Astrocyte (in vitro differentiated cells and primary cell): ENCODE data around the gene ZER1.

ENCODE experiments used
- CTCF ChIP-seq: IDR thresholded peaks from 2 replicates; pipeline ENCODE4 v1.5.1; 2011; ENCODE audit warnings: low read depth, mild to moderate bottlenecking, inconsistent platforms, low read length, moderate library complexity; ENCODE audit not compliant: insufficient read depth
- EZH2 ChIP-seq: IDR thresholded peaks from 2 replicates; pipeline ENCODE4 v1.6.1; 2012; ENCODE audit warnings: mild to moderate bottlenecking, low read length, inconsistent platforms; ENCODE audit not compliant: insufficient read depth

DNA sequence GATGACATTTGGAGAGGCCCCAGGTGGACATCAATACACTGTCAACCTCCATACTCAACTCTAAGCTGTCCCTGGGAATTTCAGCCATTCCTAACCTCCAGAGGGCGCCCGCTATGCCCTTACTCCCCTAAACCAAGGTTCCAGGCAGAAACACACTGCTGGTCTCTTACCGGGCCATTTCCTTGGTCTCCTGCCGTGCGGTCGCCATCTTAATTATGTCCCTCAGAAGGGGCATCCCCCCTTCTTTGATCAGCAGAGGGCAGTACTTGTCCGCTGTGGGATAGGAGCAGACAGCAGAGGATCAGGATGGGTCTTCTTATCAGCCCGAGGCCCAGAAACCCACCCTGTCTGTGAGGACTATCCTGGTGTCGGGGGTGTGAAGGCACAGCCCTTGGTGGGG is 38.5 kb downstream of the ZER1 start:
- TF ChIP-seq CTCF = peak; percentile 69
- TF ChIP-seq EZH2 = no peak
